B cell (primary cell): ENCODE results near the gene HEXIM2. TPM values are rescaled to one million over a fixed set of nuclear protein-coding genes. Genes with fewer than 3 reads are reported as not detected.
A peak's percentile ranks its signal among the peaks of the same experiment; 100 is the strongest.

ENCODE experiments used
- ATAC-seq: fragments of 200-7000 bp; cut with Tn5 transposase; one replicate; pipeline ENCODE4 v1.10.0; 2021; ENCODE audit warnings: low read depth, mild to moderate bottlenecking, moderate number of reproducible peaks, moderate library complexity
- CTCF ChIA-PET: fragments of 350-600 bp; sonication (Branson Sonifier 250); formaldehyde crosslinking; loops from one replicate; lab custom pipeline; 2021; ENCODE audit warnings: antibody characterized with exemption, inconsistent platforms; lab: Charles Lee
- POLR2A ChIA-PET: fragments of 350-600 bp; sonication (Branson Sonifier 250); formaldehyde crosslinking; loops from one replicate; lab custom pipeline; 2021; ENCODE audit warnings: antibody characterized with exemption; lab: Charles Lee
- DNase-seq: peaks from one replicate; pipeline ENCODE4 v3.0.0; 2013
- H2AFZ ChIP-seq: 2 replicates; pipeline ENCODE4 v1.6.1; 2012; ENCODE audit warnings: mild to moderate bottlenecking, low read depth, low read length; ENCODE audit not compliant: insufficient read depth, poor library complexity, severe bottlenecking
- H3K27ac ChIP-seq, 2 donors: 1 replicate in 1 of 2; 2 replicates in 1 of 2; pipeline ENCODE4 v1.5.1; 2012 to 2013; ENCODE audit warnings: low read length in 2 of 2, mild to moderate bottlenecking in 2 of 2, moderate library complexity in 1 of 2
- H3K27me3 ChIP-seq, 4 experiments: fragments of 200-600 bp in 1 of 4; sonication (generic) in 1 of 4; replicated peaks in 1 of 4; 1 replicate in 2 of 4; 2 replicates in 2 of 4; pipeline versions ENCODE4 v1.6.1 to v1.7.0; 2013 to 2016; ENCODE audit warnings: low read length in 3 of 4, mild to moderate bottlenecking in 2 of 4, mixed read lengths in 1 of 4, moderate library complexity in 1 of 4; ENCODE audit not compliant: insufficient read depth in 4 of 4, control insufficient read depth in 3 of 4; ENCODE audit errors: control extremely low read depth in 1 of 4
- H3K36me3 ChIP-seq, 2 experiments: replicated peaks in 1 of 2; 1 replicate in 1 of 2; 2 replicates in 1 of 2; pipeline versions ENCODE4 v1.6.1 to v1.7.1; 2013; ENCODE audit warnings: low read length in 1 of 2; ENCODE audit not compliant: insufficient read depth in 2 of 2, control insufficient read depth in 1 of 2; ENCODE audit errors: control extremely low read depth in 1 of 2, extremely low read depth in 1 of 2
- H3K4me1 ChIP-seq, 2 donors: fragments of 200-600 bp in 1 of 2; sonication (generic) in 1 of 2; 1 replicate in 1 of 2; 2 replicates in 1 of 2; pipeline versions ENCODE4 v1.5.1 to v1.6.1; 2013 to 2017; ENCODE audit warnings: low read length in 2 of 2; ENCODE audit not compliant: control insufficient read depth in 2 of 2, insufficient read depth in 2 of 2
- H3K4me2 ChIP-seq: replicated peaks from 2 replicates; pipeline ENCODE3; 2012; ENCODE audit warnings: mild to moderate bottlenecking, low read depth, low read length; ENCODE audit not compliant: poor library complexity, severe bottlenecking
- H3K4me3 ChIP-seq, 5 experiments: fragments of 200-600 bp in 1 of 5; sonication (generic) in 1 of 5; 1 replicate in 3 of 5; 2 replicates in 2 of 5; pipeline versions ENCODE4 v1.5.1 to v1.7.0; 2011 to 2016; ENCODE audit warnings: low read length in 4 of 5, mild to moderate bottlenecking in 4 of 5, low read depth in 2 of 5, control low read depth in 1 of 5, moderate library complexity in 1 of 5; ENCODE audit not compliant: insufficient read depth in 1 of 5; ENCODE audit errors: control extremely low read depth in 1 of 5, extremely low read depth in 1 of 5
- H3K79me2 ChIP-seq: fragments of 200-600 bp; sonication (generic); one replicate; pipeline ENCODE4 v1.6.0; 2016; ENCODE audit warnings: low read length; ENCODE audit not compliant: control insufficient read depth, insufficient read depth
- H3K9ac ChIP-seq: fragments of 200-600 bp; sonication (generic); 2 replicates; pipeline ENCODE4 v1.6.1; 2017; ENCODE audit warnings: mild to moderate bottlenecking, low read length, moderate library complexity
- H3K9me3 ChIP-seq, 3 donors: one replicate each; pipeline versions ENCODE4 v1.6.1 to v1.7.1; 2013; ENCODE audit warnings: low read length in 2 of 3; ENCODE audit not compliant: control insufficient read depth in 2 of 3, insufficient read depth in 1 of 3; ENCODE audit errors: control extremely low read depth in 1 of 3
- H4K20me1 ChIP-seq: 2 replicates; pipeline ENCODE4 v1.6.0; 2012; ENCODE audit warnings: mild to moderate bottlenecking, low read length; ENCODE audit not compliant: insufficient read depth, control insufficient read depth, poor library complexity, severe bottlenecking
- H3K27ac Mint-ChIP-seq: one replicate; pipeline ENCODE4 v1.8.0; 2021; ENCODE audit warnings: mixed read lengths
- H3K27me3 Mint-ChIP-seq: one replicate; pipeline ENCODE4 v1.8.0; 2021; ENCODE audit warnings: mixed read lengths
- H3K4me1 Mint-ChIP-seq: one replicate; pipeline ENCODE4 v1.8.0; 2021; ENCODE audit warnings: mixed read lengths
- H3K4me3 Mint-ChIP-seq: one replicate; pipeline ENCODE4 v1.8.0; 2021; ENCODE audit warnings: mixed read lengths
- H3K9me3 Mint-ChIP-seq: one replicate; pipeline ENCODE4 v1.8.0; 2022; ENCODE audit warnings: mixed read lengths; ENCODE audit not compliant: insufficient read depth
- CTCF ChIP-seq: fragments of 200-600 bp; IDR thresholded peaks from one replicate; pipeline ENCODE4 v1.8.0; 2022; ENCODE audit warnings: antibody characterized with exemption, mild to moderate bottlenecking
- EZH2 ChIP-seq: IDR thresholded peaks from 2 replicates; pipeline ENCODE4 v1.6.1; 2012; ENCODE audit warnings: borderline replicate concordance, low read depth, mild to moderate bottlenecking, moderate library complexity, low read length; ENCODE audit not compliant: insufficient read depth, poor library complexity, severe bottlenecking
- WGBS: methylation state at CpG from one replicate; pipeline ENCODE4 v1.1.5; 2013; ENCODE audit warnings: missing lambda C conversion rate; ENCODE audit not compliant: insufficient coverage; 5-methylcytosine and 5-hydroxymethylcytosine counted together
- intact Hi-C: fragments of 100-400 bp; cut with micrococcal nuclease; formaldehyde crosslinking; loops from one replicate; pipeline ENCODE4 v1.10.0; 2022
- polyA plus RNA-seq: library from polyadenylated mRNA; depleted of rRNA; stranded (reverse); fragments of >200 nt; gene quantifications from 2 replicates; pipeline ENCODE4 v1.2.3, GENCODE V29; 2012
- total RNA-seq, 2 donors: library from RNA; stranded (reverse); fragments of 120-200 nt in 1 of 2; gene quantifications; 1 replicate in 1 of 2; 2 replicates in 1 of 2; pipeline versions ENCODE4 v1.2.3 to v1.2.4, GENCODE V29; 2013 to 2022

HEXIM2 gene
- total and polyA plus RNA-seq, 2 donors (not counting 1 experiment from before 2014, with no cell fraction given), result 3.7 to 10.0 TPM

GRCh38 chr17:45135978-45136791 lies 25.5 kb upstream of the HEXIM2 start:
- intact Hi-C loops, result loop anchor here (1.0 to 2.0 kb wide), 7 partner anchors 12 to 189 kb away; partner anchors contain the start of genes HEXIM1, HEXIM2, KIF18B and NMT1
- peaks cover 17 to 24% of the 10 kb centered on the region in 2 donors for H3K4me1 ChIP-seq
- peaks cover 0 to 5% (median 0%) of the 10 kb centered on the region in 4 experiments for H3K27me3 ChIP-seq
- WGBS, result 68% methylated on average over 21 of the region's 21 CpGs
- Mint-ChIP-seq H3K9me3 (no peaks in the 10 kb centered on the region), H3K4me3 (peak overlapping the region; percentile 95), H3K4me1 (peaks cover 23% of the 10 kb centered on the region), H3K27me3 (peaks cover 3% of the 10 kb centered on the region), H3K27ac (peak overlapping the region; percentile 87)
- ChIA-PET POLR2A (interaction anchor here (0.6 to 2.3 kb wide), 13 partner anchors 8 to 914 kb away, joined by 3 to 36 read pairs (median 6); partner anchors contain the start of genes FMNL1, HEXIM1, HEXIM2 and NMT1), CTCF (interaction anchor here (0.6 to 10.2 kb wide), 45 partner anchors 9 to 360 kb away, joined by 3 to 242 read pairs (median 6); partner anchors contain the start of genes FMNL1, HEXIM1, HEXIM2 and MAP3K14)
- peaks cover 18% of the 10 kb centered on the region for H3K79me2 ChIP-seq
- peak overlapping the region; percentile 54 to 76 for H3K27ac ChIP-seq
- H2AFZ ChIP-seq, result peak overlapping the region; percentile 90
- H3K36me3 ChIP-seq, result peaks cover 0 to 12% of the 10 kb centered on the region in 2 experiments
- TF ChIP-seq CTCF (no peak), EZH2 (no peak)
- DNase-seq, result no peak
- ATAC-seq, result no peak
- H3K4me2 ChIP-seq, result peak overlapping the region; percentile 86
- no peaks in the 10 kb centered on the region for H3K9me3 ChIP-seq
- no peaks in the 10 kb centered on the region for H4K20me1 ChIP-seq
- peak overlapping the region; percentile 35 to 96 (median 90) for H3K4me3 ChIP-seq
- H3K9ac ChIP-seq, result peak overlapping the region; percentile 87
